PC-9 (cell line): ENCODE results near the gene ANO9. TPM values are rescaled to one million over a fixed set of nuclear protein-coding genes. Genes with fewer than 3 reads are reported as not detected.

Experiments used
- BruUV-seq: library from RNA; stranded (reverse); fragments of 400-500 nt; replicated peaks from 2 replicates; lab custom pipeline; 2021; lab: Mats Ljungman, UMichigan
- CTCF ChIA-PET: fragments of 300-600 bp; sonication (Branson Sonifier 250); formaldehyde crosslinking; loops from one replicate; lab custom pipeline; 2022; ENCODE audit warnings: antibody characterized with exemption; lab: Charles Lee
- POLR2A ChIA-PET: fragments of 300-600 bp; sonication (Branson Sonifier 250); formaldehyde crosslinking; loops from one replicate; lab custom pipeline; 2022; ENCODE audit warnings: antibody characterized with exemption; ENCODE audit not compliant: unreplicated experiment; lab: Charles Lee
- DNase-seq, 2 experiments: peaks; one replicate each; pipeline versions ENCODE4 v3.0.0 to v3.0.0-alpha.2; 2015 to 2022; ENCODE audit warnings: mixed read lengths in 1 of 2
- H2AFZ ChIP-seq: fragments of 200-600 bp; sonication (generic); 2 replicates; pipeline ENCODE4 v1.8.1; 2017; ENCODE audit warnings: antibody characterized with exemption
- H3F3A ChIP-seq: fragments of 200-600 bp; sonication (generic); 2 replicates; pipeline ENCODE4 v1.8.1; 2017; ENCODE audit warnings: antibody characterized with exemption, mild to moderate bottlenecking, low read depth; ENCODE audit not compliant: insufficient read depth
- H3K27ac ChIP-seq: fragments of 200-600 bp; sonication (generic); 2 replicates; pipeline ENCODE4 v1.6.1; 2016; ENCODE audit warnings: mixed run types
- H3K27me3 ChIP-seq: fragments of 200-600 bp; sonication (generic); 2 replicates; pipeline ENCODE4 v1.6.1; 2016; ENCODE audit warnings: low read depth, mixed run types; ENCODE audit not compliant: insufficient read depth
- H3K36me3 ChIP-seq: fragments of 200-600 bp; sonication (generic); 2 replicates; pipeline ENCODE4 v1.6.1; 2016; ENCODE audit warnings: low read depth, mixed run types
- H3K4me1 ChIP-seq: fragments of 200-600 bp; sonication (generic); replicated peaks from 2 replicates; pipeline ENCODE4 v1.6.1; 2016; ENCODE audit warnings: mixed run types; ENCODE audit not compliant: insufficient read depth
- H3K4me2 ChIP-seq: fragments of 200-600 bp; sonication (generic); 2 replicates; pipeline ENCODE4 v1.6.1; 2017; ENCODE audit warnings: mixed run types
- H3K4me3 ChIP-seq: fragments of 200-600 bp; sonication (generic); 2 replicates; pipeline ENCODE4 v1.6.1; 2016; ENCODE audit warnings: mixed run types
- H3K79me2 ChIP-seq: fragments of 200-600 bp; sonication (generic); 2 replicates; pipeline ENCODE4 v1.6.1; 2017; ENCODE audit warnings: low read depth, mixed run types
- H3K9me2 ChIP-seq: fragments of 200-600 bp; sonication (generic); 2 replicates; pipeline ENCODE4 v1.8.1; 2017; ENCODE audit warnings: mild to moderate bottlenecking; ENCODE audit not compliant: insufficient read depth
- H3K9me3 ChIP-seq: fragments of 200-600 bp; sonication (generic); 2 replicates; pipeline ENCODE4 v1.8.1; 2016; ENCODE audit warnings: low read depth; ENCODE audit not compliant: insufficient read depth
- H4K20me1 ChIP-seq: fragments of 200-600 bp; sonication (generic); 2 replicates; pipeline ENCODE4 v1.8.1; 2017; ENCODE audit not compliant: insufficient read depth
- CTCF ChIP-seq: fragments of 200-600 bp; sonication (generic); conservative IDR thresholded peaks from 2 replicates; pipeline ENCODE4 v1.6.1; 2017; ENCODE audit warnings: mixed run types, antibody characterized with exemption, mild to moderate bottlenecking, moderate library complexity
- EZH2 ChIP-seq: fragments of 200-600 bp; sonication (generic); IDR thresholded peaks from 2 replicates; pipeline ENCODE4 v1.8.0; 2017; ENCODE audit warnings: antibody characterized with exemption, low read depth
- intact Hi-C: fragments of 100-400 bp; cut with micrococcal nuclease; formaldehyde crosslinking; loops from one replicate; pipeline ENCODE4 v1.10.0; 2022; ENCODE audit not compliant: unreplicated experiment
- total RNA-seq: library from RNA; stranded (reverse); gene quantifications from 2 replicates; pipeline ENCODE4 v1.2.3, GENCODE V29; 2021

ANO9 gene
- total RNA-seq, 1 experiment from 2014 or later: 18.1 TPM

GRCh38 chr11:477052-477715, 35.4 kb upstream of the ANO9 start:
- H3F3A ChIP-seq: no peaks in the 10 kb centered on the region
- no peaks in the 10 kb centered on the region for H3K9me2 ChIP-seq
- TF ChIP-seq CTCF (no peak), EZH2 (no peak)
- H3K27me3 ChIP-seq: no peaks in the 10 kb centered on the region
- no peak overlapping the region for H3K27ac ChIP-seq
- intact Hi-C loops: no loop called here
- H3K4me1 ChIP-seq: no peaks in the 10 kb centered on the region
- no peaks in the 10 kb centered on the region for H3K36me3 ChIP-seq
- DNase-seq: no peak
- no peaks in the 10 kb centered on the region for H3K79me2 ChIP-seq
- POLR2A ChIA-PET: no interaction called here
- H4K20me1 ChIP-seq: no peaks in the 10 kb centered on the region
- CTCF ChIA-PET: no interaction called here
- no peak overlapping the region for H3K4me2 ChIP-seq
- BruUV-seq: no TSS peak
- no peaks in the 10 kb centered on the region for H3K9me3 ChIP-seq
- no peak overlapping the region for H3K4me3 ChIP-seq
- no peak overlapping the region for H2AFZ ChIP-seq

- CTCF ChIA-PET: no interaction called here
- DNase-seq: no peak
- POLR2A ChIA-PET: no interaction called here
- Histone ChIP-seq H4K20me1 (no peaks in the 10 kb centered on the region), H3K4me1 (no peaks in the 10 kb centered on the region), H3K27ac (no peak overlapping the region), H3K36me3 (no peaks in the 10 kb centered on the region), H3F3A (no peaks in the 10 kb centered on the region), H2AFZ (no peak overlapping the region), H3K4me2 (no peak overlapping the region), H3K4me3 (no peak overlapping the region), H3K27me3 (no peaks in the 10 kb centered on the region), H3K9me2 (no peaks in the 10 kb centered on the region), H3K9me3 (no peaks in the 10 kb centered on the region), H3K79me2 (no peaks in the 10 kb centered on the region)
- no peak for TF ChIP-seq EZH2
- no peak for TF ChIP-seq CTCF
- no TSS peak for BruUV-seq
- intact Hi-C loops: no loop called here
Measured at GRCh38 chr11:476416-476815, 34.6 kb upstream of the ANO9 start.

GRCh38 chr11:475941-476340, 34.1 kb upstream of the ANO9 start:
- H3K27ac ChIP-seq: no peak overlapping the region
- no peak for TF ChIP-seq EZH2
- no peak for TF ChIP-seq CTCF
- no peak overlapping the region for H3K4me3 ChIP-seq
- no peaks in the 10 kb centered on the region for H3K9me2 ChIP-seq
- H2AFZ ChIP-seq: no peak overlapping the region
- ChIA-PET POLR2A (no interaction called here), CTCF (no interaction called here)
- H3K27me3 ChIP-seq: no peaks in the 10 kb centered on the region
- intact Hi-C loops: no loop called here
- DNase-seq: no peak
- no peaks in the 10 kb centered on the region for H3K79me2 ChIP-seq
- no peaks in the 10 kb centered on the region for H3K9me3 ChIP-seq
- H3K36me3 ChIP-seq: no peaks in the 10 kb centered on the region
- no peaks in the 10 kb centered on the region for H3F3A ChIP-seq
- BruUV-seq: no TSS peak
- H3K4me1 ChIP-seq: no peaks in the 10 kb centered on the region
- no peaks in the 10 kb centered on the region for H4K20me1 ChIP-seq
- H3K4me2 ChIP-seq: no peak overlapping the region
